ENCODE measurements around the gene DUXA.

Gene DUXA

GRCh38 chr19:57171551-57172081, 4.3 kb upstream of the DUXA start:
- Histone ChIP-seq H3K36me3 (ENCODE audit: control insufficient read depth, insufficient read depth, low read length) (no peaks in the 10 kb centered on the region), H3K27ac (peak overlapping the region; percentile 58), H2AFZ (peak overlapping the region; percentile 90), H3K9me3 (ENCODE audit: control insufficient read depth, low read length) (no peaks in the 10 kb centered on the region), H3K79me2 (no peaks in the 10 kb centered on the region), H3K4me1 (no peaks in the 10 kb centered on the region), H3K27me3 (ENCODE audit: control insufficient read depth, insufficient read depth, low read length) (no peaks in the 10 kb centered on the region), H3K4me2 (ENCODE audit: low read length) (peak overlapping the region; percentile 66), H3K9ac (no peak overlapping the region), H3K4me3 (ENCODE audit: low read depth, low read length) (peak overlapping the region; percentile 52)
- TF ChIP-seq, protein P1, sequence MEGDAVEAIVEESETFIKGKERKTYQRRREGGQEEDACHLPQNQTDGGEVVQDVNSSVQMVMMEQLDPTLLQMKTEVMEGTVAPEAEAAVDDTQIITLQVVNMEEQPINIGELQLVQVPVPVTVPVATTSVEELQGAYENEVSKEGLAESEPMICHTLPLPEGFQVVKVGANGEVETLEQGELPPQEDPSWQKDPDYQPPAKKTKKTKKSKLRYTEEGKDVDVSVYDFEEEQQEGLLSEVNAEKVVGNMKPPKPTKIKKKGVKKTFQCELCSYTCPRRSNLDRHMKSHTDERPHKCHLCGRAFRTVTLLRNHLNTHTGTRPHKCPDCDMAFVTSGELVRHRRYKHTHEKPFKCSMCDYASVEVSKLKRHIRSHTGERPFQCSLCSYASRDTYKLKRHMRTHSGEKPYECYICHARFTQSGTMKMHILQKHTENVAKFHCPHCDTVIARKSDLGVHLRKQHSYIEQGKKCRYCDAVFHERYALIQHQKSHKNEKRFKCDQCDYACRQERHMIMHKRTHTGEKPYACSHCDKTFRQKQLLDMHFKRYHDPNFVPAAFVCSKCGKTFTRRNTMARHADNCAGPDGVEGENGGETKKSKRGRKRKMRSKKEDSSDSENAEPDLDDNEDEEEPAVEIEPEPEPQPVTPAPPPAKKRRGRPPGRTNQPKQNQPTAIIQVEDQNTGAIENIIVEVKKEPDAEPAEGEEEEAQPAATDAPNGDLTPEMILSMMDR (IDR thresholded peaks at IDR 0.05) = no peak

- H3K36me3 ChIP-seq (ENCODE audit: control insufficient read depth, insufficient read depth, low read length) = no peaks in the 10 kb centered on the region
- no peak overlapping the region for H3K27ac ChIP-seq
- H3K4me1 ChIP-seq = no peaks in the 10 kb centered on the region
- H2AFZ ChIP-seq = no peak overlapping the region
- H3K9me3 ChIP-seq (ENCODE audit: control insufficient read depth, low read length) = no peaks in the 10 kb centered on the region
- TF ChIP-seq, protein P1 (IDR thresholded peaks at IDR 0.05) = no peak
- no peaks in the 10 kb centered on the region for H3K27me3 ChIP-seq (ENCODE audit: control insufficient read depth, insufficient read depth, low read length)
- H3K9ac ChIP-seq = no peak overlapping the region
- H3K4me2 ChIP-seq (ENCODE audit: low read length) = no peak overlapping the region
- H3K4me3 ChIP-seq (ENCODE audit: low read depth, low read length) = no peak overlapping the region
- no peaks in the 10 kb centered on the region for H3K79me2 ChIP-seq
Observed at GRCh38 chr19:57165846-57166245, 1.4 kb downstream of the DUXA start.

DNA sequence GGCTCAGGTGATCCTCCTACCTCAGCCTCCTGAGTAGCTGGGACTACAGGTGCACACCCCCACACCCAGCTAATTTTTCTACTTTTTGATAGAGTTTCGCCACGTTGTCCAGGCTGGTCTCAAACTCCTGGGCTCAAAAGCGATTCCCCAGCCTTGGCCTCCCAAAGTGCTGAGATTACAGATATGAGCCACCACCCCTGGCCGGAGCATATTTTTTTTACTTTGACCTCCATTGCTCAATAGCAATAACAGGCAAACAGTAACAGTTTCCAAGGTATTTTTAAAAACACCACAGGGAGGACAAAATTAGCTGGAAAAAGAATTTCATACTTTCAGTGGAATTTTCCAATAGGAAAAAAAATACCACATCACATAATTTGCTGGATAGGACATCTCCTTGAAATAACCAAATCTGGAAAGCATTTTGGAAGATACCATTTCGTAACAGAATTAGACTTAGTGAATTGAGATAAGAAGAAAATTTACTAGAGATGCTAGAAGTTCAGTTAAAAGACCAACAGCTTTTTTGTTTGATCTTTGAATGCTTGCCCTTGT, 5.2 kb downstream of the DUXA start:
- H2AFZ ChIP-seq = no peak overlapping the region
- no peaks in the 10 kb centered on the region for H3K9me3 ChIP-seq (ENCODE audit: control insufficient read depth, low read length)
- no peak overlapping the region for H3K4me3 ChIP-seq (ENCODE audit: low read depth, low read length)
- no peak overlapping the region for H3K27ac ChIP-seq
- H3K9ac ChIP-seq = no peak overlapping the region
- no peaks in the 10 kb centered on the region for H3K36me3 ChIP-seq (ENCODE audit: control insufficient read depth, insufficient read depth, low read length)
- H3K4me1 ChIP-seq = no peaks in the 10 kb centered on the region
- TF ChIP-seq, protein P1 (IDR thresholded peaks at IDR 0.05) = no peak
- no peaks in the 10 kb centered on the region for H3K27me3 ChIP-seq (ENCODE audit: control insufficient read depth, insufficient read depth, low read length)
- no peak overlapping the region for H3K4me2 ChIP-seq (ENCODE audit: low read length)
- no peaks in the 10 kb centered on the region for H3K79me2 ChIP-seq

DNA sequence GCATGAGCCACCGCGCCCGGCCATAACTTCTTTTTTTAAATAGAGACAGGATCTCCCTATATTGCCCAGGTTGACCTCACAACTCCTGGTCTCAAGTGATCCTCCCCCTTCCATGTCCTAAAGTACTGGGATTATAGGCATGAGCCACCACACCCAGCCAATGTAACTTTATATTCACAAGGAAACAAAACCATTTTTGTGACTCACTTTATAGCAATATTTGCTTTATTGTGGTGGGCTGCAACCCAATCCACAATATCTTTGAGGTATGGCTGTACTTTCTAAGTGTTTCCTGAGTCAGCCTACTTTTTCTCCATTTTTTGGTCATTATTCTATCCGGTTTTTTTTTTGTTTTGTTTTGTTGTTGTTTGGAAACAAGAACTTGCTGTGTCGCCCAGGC, 14.4 kb downstream of the DUXA start:
- Histone ChIP-seq H3K9ac (no peak overlapping the region), H3K79me2 (no peaks in the 10 kb centered on the region), H2AFZ (no peak overlapping the region), H3K4me1 (no peaks in the 10 kb centered on the region), H3K4me2 (ENCODE audit: low read length) (no peak overlapping the region), H3K36me3 (ENCODE audit: control insufficient read depth, insufficient read depth, low read length) (no peaks in the 10 kb centered on the region), H3K27me3 (ENCODE audit: control insufficient read depth, insufficient read depth, low read length) (no peaks in the 10 kb centered on the region), H3K27ac (no peak overlapping the region), H3K9me3 (ENCODE audit: control insufficient read depth, low read length) (no peaks in the 10 kb centered on the region), H3K4me3 (ENCODE audit: low read depth, low read length) (no peak overlapping the region)
- TF ChIP-seq, protein P1 (IDR thresholded peaks at IDR 0.05) = no peak

DNA sequence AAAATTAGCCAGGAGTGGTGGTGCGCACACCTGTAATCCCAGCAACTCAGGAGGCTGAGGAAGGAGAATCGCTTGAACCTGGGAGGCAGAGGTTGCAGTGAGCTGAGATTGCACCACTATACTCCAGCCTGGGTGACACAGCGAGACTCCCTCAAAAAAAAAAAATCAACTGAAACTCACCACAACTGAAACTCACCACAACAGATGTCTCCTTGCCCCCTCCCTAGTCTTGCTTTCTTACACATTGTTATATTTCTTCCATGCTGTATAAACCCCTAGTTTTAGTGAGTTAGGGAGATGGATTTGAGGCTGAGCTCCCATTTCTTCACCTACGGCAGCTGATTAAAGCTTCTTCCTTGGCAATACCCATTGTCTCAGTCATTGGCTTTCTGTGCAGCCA, 25.6 kb downstream of the DUXA start:
- Histone ChIP-seq H3K4me3 (ENCODE audit: low read depth, low read length) (no peak overlapping the region), H3K36me3 (ENCODE audit: control insufficient read depth, insufficient read depth, low read length) (no peaks in the 10 kb centered on the region), H2AFZ (no peak overlapping the region), H3K4me1 (no peaks in the 10 kb centered on the region), H3K9ac (no peak overlapping the region), H3K4me2 (ENCODE audit: low read length) (no peak overlapping the region), H3K79me2 (no peaks in the 10 kb centered on the region), H3K9me3 (ENCODE audit: control insufficient read depth, low read length) (no peaks in the 10 kb centered on the region), H3K27ac (no peak overlapping the region), H3K27me3 (ENCODE audit: control insufficient read depth, insufficient read depth, low read length) (no peaks in the 10 kb centered on the region)
- TF ChIP-seq, protein P1 (IDR thresholded peaks at IDR 0.05) = no peak
